A673 (cell line): ENCODE results near the gene ABCC9. TPM values are rescaled to one million over a fixed set of nuclear protein-coding genes. Genes with fewer than 3 reads are reported as not detected.

Experiments used
- BruUV-seq: library from RNA; stranded (reverse); fragments of 400-500 nt; replicated peaks from 2 replicates; lab custom pipeline; 2021; lab: Mats Ljungman, UMichigan
- CTCF ChIA-PET: fragments of 300-600 bp; sonication (Branson Sonifier 250); formaldehyde crosslinking; loops from one replicate; lab custom pipeline; 2022; ENCODE audit warnings: antibody characterized with exemption; lab: Charles Lee
- POLR2A ChIA-PET: fragments of 300-600 bp; sonication (Branson Sonifier 250); formaldehyde crosslinking; loops from one replicate; lab custom pipeline; 2022; ENCODE audit warnings: antibody characterized with exemption; ENCODE audit not compliant: low non-redundant PET; lab: Charles Lee
- DNase-seq: peaks from one replicate; pipeline ENCODE4 v3.0.0-alpha.2; 2015; ENCODE audit warnings: low spot score
- H3K27ac ChIP-seq: fragments of 200-600 bp; sonication (generic); 2 replicates; pipeline ENCODE4 v1.5.1; 2016; ENCODE audit warnings: mixed run types, low read depth, mild to moderate bottlenecking, mixed read lengths, antibody characterized with exemption, low read length; ENCODE audit not compliant: poor library complexity, severe bottlenecking
- H3K27me3 ChIP-seq: fragments of 200-600 bp; sonication (generic); replicated peaks from 2 replicates; pipeline ENCODE4 v1.6.1; 2017; ENCODE audit warnings: mixed run types, low read depth, mild to moderate bottlenecking, mixed read lengths, antibody characterized with exemption, low read length; ENCODE audit not compliant: insufficient read depth, poor library complexity
- H3K36me3 ChIP-seq: fragments of 200-600 bp; sonication (generic); 2 replicates; pipeline ENCODE4 v1.6.1; 2016; ENCODE audit warnings: mixed run types, mild to moderate bottlenecking, mixed read lengths, antibody characterized with exemption, low read length; ENCODE audit not compliant: insufficient read depth, poor library complexity, severe bottlenecking
- H3K4me1 ChIP-seq: fragments of 200-600 bp; sonication (generic); 2 replicates; pipeline ENCODE4 v1.6.1; 2017; ENCODE audit warnings: mixed run types, mild to moderate bottlenecking, mixed read lengths, antibody characterized with exemption, low read length; ENCODE audit not compliant: insufficient read depth, poor library complexity, severe bottlenecking
- H3K4me3 ChIP-seq: fragments of 200-600 bp; sonication (generic); 2 replicates; pipeline ENCODE4 v1.5.1; 2016; ENCODE audit warnings: low read depth, mixed run types, mild to moderate bottlenecking, mixed read lengths, low read length; ENCODE audit not compliant: poor library complexity, severe bottlenecking
- H3K9me3 ChIP-seq: fragments of 200-600 bp; sonication (generic); 2 replicates; pipeline ENCODE4 v1.6.1; 2016; ENCODE audit warnings: mixed run types, low read depth, mild to moderate bottlenecking, mixed read lengths, antibody characterized with exemption, low read length; ENCODE audit not compliant: poor library complexity, severe bottlenecking
- EZH2 ChIP-seq: fragments of 200-600 bp; sonication (generic); IDR thresholded peaks from 2 replicates; pipeline ENCODE4 v1.6.1; 2017; ENCODE audit warnings: borderline replicate concordance, low read depth, mild to moderate bottlenecking, mixed read lengths, antibody characterized with exemption, low read length; ENCODE audit not compliant: poor library complexity, severe bottlenecking
- intact Hi-C: fragments of 100-400 bp; cut with micrococcal nuclease; formaldehyde crosslinking; loops from one replicate; pipeline ENCODE4 v1.10.0; 2022; ENCODE audit not compliant: unreplicated experiment
- total RNA-seq: library from RNA; stranded (reverse); gene quantifications from 2 replicates; pipeline ENCODE4 v1.2.3, GENCODE V29; 2021
- TF ChIP-seq, protein P1 (sequence below): fragments of 300-800, 200-600 bp; sonication (generic); conservative IDR thresholded peaks from 2 replicates; pipeline ENCODE4 v1.5.1; 2017; ENCODE audit warnings: low read depth, mild to moderate bottlenecking, antibody characterized with exemption, low read length, moderate library complexity, mixed read lengths

The ABCC9 gene
- total RNA-seq, 1 experiment from 2014 or later: not detected

DNA sequence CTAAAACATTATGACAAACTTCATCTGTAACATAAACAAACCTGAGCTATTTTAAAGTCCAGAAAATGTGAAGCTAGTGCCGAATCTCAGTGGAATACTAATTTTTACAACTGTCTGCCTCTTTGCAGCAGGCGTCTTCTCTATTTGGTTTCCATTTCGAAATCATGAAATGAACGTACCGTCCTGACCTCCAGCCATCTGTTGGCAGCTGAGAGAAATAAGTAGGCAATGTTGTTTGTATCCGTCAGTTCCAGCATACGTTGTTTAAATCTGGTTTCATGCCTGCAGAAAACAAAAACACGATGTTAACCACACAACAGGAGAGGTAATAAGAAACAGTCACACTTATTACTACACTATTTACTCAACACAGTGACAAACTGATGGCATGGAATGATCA lies 112.4 kb downstream of the ABCC9 start:
- ChIA-PET CTCF (interaction anchor here (0.6 kb wide), 1 partner anchor 148 kb away, joined by 4 read pairs; no protein-coding TSS in a partner anchor), POLR2A (interaction anchor here (0.6 kb wide), 1 partner anchor 25 kb away, joined by 4 read pairs; no protein-coding TSS in a partner anchor)
- no peak overlapping the region for H3K4me3 ChIP-seq
- H3K27me3 ChIP-seq: peaks cover 3% of the 10 kb centered on the region
- no peak for DNase-seq
- no TSS peak for BruUV-seq
- no peaks in the 10 kb centered on the region for H3K36me3 ChIP-seq
- H3K4me1 ChIP-seq: no peaks in the 10 kb centered on the region
- no peaks in the 10 kb centered on the region for H3K9me3 ChIP-seq
- H3K27ac ChIP-seq: no peak overlapping the region
- TF ChIP-seq, protein P1, sequence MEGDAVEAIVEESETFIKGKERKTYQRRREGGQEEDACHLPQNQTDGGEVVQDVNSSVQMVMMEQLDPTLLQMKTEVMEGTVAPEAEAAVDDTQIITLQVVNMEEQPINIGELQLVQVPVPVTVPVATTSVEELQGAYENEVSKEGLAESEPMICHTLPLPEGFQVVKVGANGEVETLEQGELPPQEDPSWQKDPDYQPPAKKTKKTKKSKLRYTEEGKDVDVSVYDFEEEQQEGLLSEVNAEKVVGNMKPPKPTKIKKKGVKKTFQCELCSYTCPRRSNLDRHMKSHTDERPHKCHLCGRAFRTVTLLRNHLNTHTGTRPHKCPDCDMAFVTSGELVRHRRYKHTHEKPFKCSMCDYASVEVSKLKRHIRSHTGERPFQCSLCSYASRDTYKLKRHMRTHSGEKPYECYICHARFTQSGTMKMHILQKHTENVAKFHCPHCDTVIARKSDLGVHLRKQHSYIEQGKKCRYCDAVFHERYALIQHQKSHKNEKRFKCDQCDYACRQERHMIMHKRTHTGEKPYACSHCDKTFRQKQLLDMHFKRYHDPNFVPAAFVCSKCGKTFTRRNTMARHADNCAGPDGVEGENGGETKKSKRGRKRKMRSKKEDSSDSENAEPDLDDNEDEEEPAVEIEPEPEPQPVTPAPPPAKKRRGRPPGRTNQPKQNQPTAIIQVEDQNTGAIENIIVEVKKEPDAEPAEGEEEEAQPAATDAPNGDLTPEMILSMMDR: no peak
- TF ChIP-seq EZH2: no peak
- intact Hi-C loops: no loop called here

DNA sequence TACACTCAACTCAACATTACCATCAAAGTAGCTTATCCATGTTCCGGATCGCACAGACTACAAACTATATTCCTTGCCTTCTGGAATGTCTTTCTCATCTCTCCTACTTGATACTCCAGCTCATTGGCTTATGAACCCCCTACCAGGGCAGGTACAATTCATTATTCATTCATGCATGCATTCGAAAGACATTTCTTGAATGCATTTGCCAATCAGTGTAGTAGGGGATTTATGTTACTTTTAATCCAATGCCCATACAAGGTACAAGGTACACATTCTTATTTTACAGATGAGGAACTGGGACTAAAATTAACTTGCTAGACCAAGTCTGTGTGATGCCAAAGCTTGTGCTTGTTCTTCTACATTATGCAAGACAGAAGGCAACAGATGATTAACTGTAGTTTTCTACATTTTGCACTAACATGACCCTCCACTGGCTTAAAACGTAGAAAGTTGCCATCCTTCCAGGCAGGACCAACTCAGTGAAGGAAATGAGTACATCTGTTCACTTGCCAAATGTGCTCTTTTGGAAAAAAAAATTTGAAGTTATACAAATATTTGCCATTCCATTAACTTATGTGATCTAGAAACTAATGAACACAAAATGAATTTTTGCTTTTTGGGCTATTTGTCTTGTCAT lies 113.0 kb downstream of the ABCC9 start:
- Histone ChIP-seq H3K27me3 (peaks cover 7% of the 10 kb centered on the region), H3K9me3 (no peaks in the 10 kb centered on the region), H3K4me3 (no peak overlapping the region), H3K27ac (no peak overlapping the region), H3K4me1 (no peaks in the 10 kb centered on the region), H3K36me3 (no peaks in the 10 kb centered on the region)
- DNase-seq: no peak
- ChIA-PET POLR2A (interaction anchor here (0.6 kb wide), 1 partner anchor 25 kb away, joined by 4 read pairs; no protein-coding TSS in a partner anchor), CTCF (no interaction called here)
- TF ChIP-seq EZH2: no peak
- TF ChIP-seq, protein P1: no peak
- intact Hi-C loops: no loop called here
- BruUV-seq: no TSS peak

DNA sequence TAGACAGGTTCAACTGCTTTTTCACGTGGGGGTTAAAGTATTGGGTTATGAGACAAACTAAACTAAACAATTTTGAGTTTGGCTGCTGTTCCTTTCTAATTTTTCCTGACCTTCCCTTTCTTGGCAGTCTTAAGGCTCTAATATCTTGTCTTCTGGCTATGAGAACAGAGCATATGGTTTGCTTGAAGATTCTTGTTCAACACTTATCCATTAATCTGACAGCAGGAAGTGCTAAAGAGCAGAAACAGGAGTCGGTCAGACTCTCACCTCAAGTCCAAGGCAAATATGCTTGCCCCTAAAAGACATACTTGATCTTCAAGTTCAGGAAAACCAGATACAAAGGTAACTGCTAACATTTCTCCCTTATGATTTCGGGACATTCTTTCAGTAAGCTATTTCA lies 114.1 kb downstream of the ABCC9 start:
- H3K4me1 ChIP-seq: no peaks in the 10 kb centered on the region
- H3K4me3 ChIP-seq: no peak overlapping the region
- H3K27me3 ChIP-seq: peaks cover 11% of the 10 kb centered on the region
- no peaks in the 10 kb centered on the region for H3K9me3 ChIP-seq
- BruUV-seq: no TSS peak
- no peak overlapping the region for H3K27ac ChIP-seq
- TF ChIP-seq, protein P1: no peak
- TF ChIP-seq EZH2: no peak
- H3K36me3 ChIP-seq: no peaks in the 10 kb centered on the region
- no peak for DNase-seq
- intact Hi-C loops: no loop called here
- POLR2A ChIA-PET: no interaction called here
- CTCF ChIA-PET: no interaction called here
